Measurements from ENCODE around the gene TBX21.

- no peak for TF ChIP-seq ZNF263 (CRISPR knock-in tag; IDR thresholded peaks at IDR 0.05; ENCODE audit: low read depth)
- no peak for TF ChIP-seq ATF2 (CRISPR knock-in tag; IDR thresholded peaks at IDR 0.05; ENCODE audit: borderline replicate concordance, low read depth)
- no peak for TF ChIP-seq ATF6 (CRISPR knock-in tag; IDR thresholded peaks at IDR 0.05)
- no peak for TF ChIP-seq IRF1 (CRISPR knock-in tag; IDR thresholded peaks at IDR 0.05)
- no peak for TF ChIP-seq CTCF (IDR thresholded peaks at IDR 0.05)
- no peak for TF ChIP-seq ETV6 (CRISPR knock-in tag; IDR thresholded peaks at IDR 0.05)
- no peak for TF ChIP-seq IRF2 (CRISPR knock-in tag; IDR thresholded peaks at IDR 0.05; ENCODE audit: borderline replicate concordance, low read depth)
- TF ChIP-seq MXD4 (CRISPR knock-in tag; IDR thresholded peaks at IDR 0.05; ENCODE audit: borderline replicate concordance) = no peak
- TF ChIP-seq ATF1 (CRISPR knock-in tag; IDR thresholded peaks at IDR 0.05) = no peak
- no peak for TF ChIP-seq FOXP4 (CRISPR knock-in tag; IDR thresholded peaks at IDR 0.05)
- TF ChIP-seq USF2 (CRISPR knock-in tag; IDR thresholded peaks at IDR 0.05) = no peak
These were observed 2.4 kb upstream of the TBX21 start for GRCh38 chr17:47730681-47731080.
